ENCODE measurements around the gene TAS1R3.
A peak's percentile ranks its signal among the peaks of the same experiment; 100 is the strongest.

TAS1R3 gene

DNA sequence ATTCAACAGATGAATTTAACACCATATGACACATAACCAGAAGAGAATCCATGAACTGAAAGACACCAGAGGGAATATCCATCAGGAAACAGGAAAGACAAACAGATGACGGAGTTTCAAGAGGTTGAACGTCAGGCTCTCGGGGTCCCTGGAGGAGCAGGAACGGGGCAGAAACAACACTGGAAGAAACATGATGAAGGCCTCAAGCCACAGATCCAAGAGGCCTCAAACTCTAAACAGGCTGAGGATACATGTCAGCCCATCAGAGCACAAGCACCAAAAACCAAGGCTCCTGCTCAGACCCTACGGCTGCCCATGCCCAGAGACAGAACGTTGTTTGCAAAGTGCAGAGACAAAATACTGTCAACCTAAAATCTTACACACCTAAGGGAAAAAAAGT is 13.7 kb upstream of the TAS1R3 start:
- TF ChIP-seq, protein P1, sequence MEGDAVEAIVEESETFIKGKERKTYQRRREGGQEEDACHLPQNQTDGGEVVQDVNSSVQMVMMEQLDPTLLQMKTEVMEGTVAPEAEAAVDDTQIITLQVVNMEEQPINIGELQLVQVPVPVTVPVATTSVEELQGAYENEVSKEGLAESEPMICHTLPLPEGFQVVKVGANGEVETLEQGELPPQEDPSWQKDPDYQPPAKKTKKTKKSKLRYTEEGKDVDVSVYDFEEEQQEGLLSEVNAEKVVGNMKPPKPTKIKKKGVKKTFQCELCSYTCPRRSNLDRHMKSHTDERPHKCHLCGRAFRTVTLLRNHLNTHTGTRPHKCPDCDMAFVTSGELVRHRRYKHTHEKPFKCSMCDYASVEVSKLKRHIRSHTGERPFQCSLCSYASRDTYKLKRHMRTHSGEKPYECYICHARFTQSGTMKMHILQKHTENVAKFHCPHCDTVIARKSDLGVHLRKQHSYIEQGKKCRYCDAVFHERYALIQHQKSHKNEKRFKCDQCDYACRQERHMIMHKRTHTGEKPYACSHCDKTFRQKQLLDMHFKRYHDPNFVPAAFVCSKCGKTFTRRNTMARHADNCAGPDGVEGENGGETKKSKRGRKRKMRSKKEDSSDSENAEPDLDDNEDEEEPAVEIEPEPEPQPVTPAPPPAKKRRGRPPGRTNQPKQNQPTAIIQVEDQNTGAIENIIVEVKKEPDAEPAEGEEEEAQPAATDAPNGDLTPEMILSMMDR (conservative IDR thresholded peaks at IDR 0.05; ENCODE audit: low read depth), result no peak
- POLR2A ChIA-PET (ENCODE audit: low non-redundant PET), result no interaction called here
- H3K27ac ChIP-seq, result peak overlapping the region; percentile 100
- CTCF ChIA-PET, result interaction anchor here (1.5 kb wide), 1 partner anchor 188 kb away, joined by 4 read pairs; no protein-coding TSS in a partner anchor
- DNase-seq (ENCODE audit: low spot score), result no peak

- CTCF ChIA-PET, result interaction anchor here (1.0 to 1.5 kb wide), 2 partner anchors 54 to 187 kb away, joined by 3 to 4 read pairs; no protein-coding TSS in a partner anchor
- TF ChIP-seq, protein P1 (conservative IDR thresholded peaks at IDR 0.05; ENCODE audit: low read depth), result no peak
- POLR2A ChIA-PET (ENCODE audit: low non-redundant PET), result interaction anchor here (0.8 kb wide), 1 partner anchor 13 kb away, joined by 4 read pairs; no protein-coding TSS in a partner anchor
- no peak for DNase-seq (ENCODE audit: low spot score)
- H3K27ac ChIP-seq, result peak overlapping the region; percentile 100
Observed at GRCh38 chr1:1318131-1318652, 12.9 kb upstream of the TAS1R3 start.

DNA sequence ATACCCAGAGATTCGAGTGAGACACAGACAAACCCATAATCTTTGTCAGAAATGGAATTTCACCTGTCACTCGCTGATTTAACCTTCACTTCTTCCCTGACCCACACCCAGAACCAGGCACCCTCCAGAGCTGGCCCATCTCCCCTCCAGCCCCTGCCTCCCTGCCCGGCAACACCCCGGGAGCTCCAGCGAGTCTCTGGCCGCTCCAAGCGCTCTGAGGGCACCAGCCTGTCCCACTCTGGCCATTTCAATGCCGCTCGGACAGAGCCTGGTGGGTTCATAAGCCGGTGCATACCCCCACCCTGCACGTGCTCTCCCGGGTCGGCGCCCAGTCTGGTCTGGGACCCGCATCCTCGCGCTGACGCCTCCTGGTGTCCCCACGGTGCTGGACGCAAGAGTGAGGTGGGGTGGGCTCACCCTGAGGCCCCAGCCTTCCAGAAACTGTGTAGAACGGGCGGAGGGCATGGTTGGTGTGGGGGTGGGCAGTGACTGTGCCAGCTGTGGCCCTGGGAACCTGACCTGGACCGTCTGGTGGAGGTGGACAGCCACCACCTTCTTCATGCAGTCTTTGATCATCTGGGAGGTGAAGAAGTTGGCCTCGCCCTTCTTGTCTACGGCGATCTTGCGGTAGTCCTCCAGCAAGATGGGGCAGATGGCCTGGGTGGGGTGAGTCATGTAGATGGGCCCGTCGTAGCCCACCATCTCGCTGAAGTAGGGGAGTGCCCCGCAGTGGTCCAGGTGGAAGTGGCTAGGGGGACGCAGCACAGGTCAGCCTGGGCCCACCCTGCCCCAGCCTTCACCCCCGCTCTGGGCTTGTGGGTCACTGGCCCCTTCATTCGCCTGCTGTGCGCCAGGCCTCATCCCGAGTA is 12.1 kb upstream of the TAS1R3 start:
- ChIA-PET CTCF (interaction anchor here (1.0 to 1.5 kb wide), 2 partner anchors 53 to 186 kb away, joined by 3 to 4 read pairs; no protein-coding TSS in a partner anchor), POLR2A (ENCODE audit: low non-redundant PET) (interaction anchor here (0.8 kb wide), 1 partner anchor 14 kb away, joined by 4 read pairs; no protein-coding TSS in a partner anchor)
- no peak for DNase-seq (ENCODE audit: low spot score)
- H3K27ac ChIP-seq, result peak overlapping the region; percentile 100
- TF ChIP-seq, protein P1 (conservative IDR thresholded peaks at IDR 0.05; ENCODE audit: low read depth), result no peak

DNA sequence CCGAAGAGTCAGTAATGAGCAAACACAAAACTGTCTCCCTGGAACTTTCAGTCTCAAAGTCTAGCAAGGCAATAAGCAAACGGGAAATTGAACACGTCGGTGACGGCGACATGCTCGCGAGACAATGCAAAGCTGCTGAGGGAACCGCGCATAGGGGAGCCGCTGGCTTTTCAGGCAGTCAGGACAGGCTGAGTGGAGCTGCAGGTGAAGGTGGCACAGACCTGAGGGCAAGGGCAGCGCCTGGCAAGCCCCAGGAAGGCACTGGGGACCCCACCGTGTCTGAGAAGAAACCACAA is 11.5 kb upstream of the TAS1R3 start:
- ChIA-PET POLR2A (ENCODE audit: low non-redundant PET) (no interaction called here), CTCF (no interaction called here)
- TF ChIP-seq, protein P1 (conservative IDR thresholded peaks at IDR 0.05; ENCODE audit: low read depth), result no peak

GRCh38 chr1:1320666-1321448 is 10.2 kb upstream of the TAS1R3 start:
- peak overlapping the region; percentile 100 for H3K27ac ChIP-seq
- TF ChIP-seq, protein P1 (conservative IDR thresholded peaks at IDR 0.05; ENCODE audit: low read depth), result no peak
- ChIA-PET CTCF (no interaction called here), POLR2A (ENCODE audit: low non-redundant PET) (no interaction called here)
- no peak for DNase-seq (ENCODE audit: low spot score)

More for the DNA sequence above, 11.5 kb upstream of the TAS1R3 start:
- no peak for DNase-seq (ENCODE audit: low spot score)
- H3K27ac ChIP-seq, result peak overlapping the region; percentile 100

GRCh38 chr1:1321477-1321876 is 9.6 kb upstream of the TAS1R3 start:
- ChIA-PET CTCF (no interaction called here), POLR2A (ENCODE audit: low non-redundant PET) (no interaction called here)
- H3K27ac ChIP-seq, result peak overlapping the region; percentile 100
- no peak for DNase-seq (ENCODE audit: low spot score)
- TF ChIP-seq, protein P1 (conservative IDR thresholded peaks at IDR 0.05; ENCODE audit: low read depth), result no peak
